ENCODE results near the gene ZNF174.

DNA sequence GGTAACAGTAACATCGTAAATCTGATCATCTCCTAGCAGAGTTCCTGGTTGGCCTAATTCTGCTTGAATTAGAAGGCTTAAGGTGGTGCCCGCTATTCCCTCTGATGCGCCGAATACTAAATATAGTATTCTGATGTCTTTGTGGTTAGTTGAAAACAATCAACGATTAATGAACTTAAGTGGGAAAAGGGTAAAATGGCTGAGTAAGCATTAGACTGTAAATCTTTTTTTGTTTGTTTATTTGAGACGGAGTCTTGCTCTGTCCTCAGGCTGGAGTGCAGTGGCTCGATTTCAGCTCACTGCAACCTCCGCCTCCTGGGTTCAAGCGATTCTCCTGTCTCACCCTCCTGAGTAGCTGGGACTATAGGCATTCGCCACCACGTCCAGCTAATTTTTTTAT, 31.9 kb upstream of the ZNF174 start:
- TF ChIP-seq CTCF (IDR thresholded peaks at IDR 0.05) (no peak), POLR2A (IDR thresholded peaks at IDR 0.05) (no peak)

Data from heart left ventricle (tissue), 13 donors.